Spleen (tissue), 13 donors: Measurements from ENCODE around the gene ACVR2B. TPM values are rescaled to one million over a fixed set of nuclear protein-coding genes. Genes with fewer than 3 reads are reported as not detected.
"Not testable (repeated sequence)": the region's sequence is repeated elsewhere in the genome, so short reads cannot be mapped to it uniquely, and the experiment has no call there.

Experiments used
- DNase-seq: peaks from one replicate; pipeline ENCODE4 v3.0.0-alpha.2; 2020
- H3K27ac ChIP-seq, 8 donors: fragments of 200-600 bp; sonication (generic) in 7 of 8; 1 replicate in 4 of 8; 2 replicates in 4 of 8; pipeline versions ENCODE4 v1.5.0 to v1.8.0; 2016 to 2021; ENCODE audit warnings: inconsistent platforms in 4 of 8, mild to moderate bottlenecking in 4 of 8, moderate library complexity in 1 of 8
- H3K27me3 ChIP-seq, 7 donors: fragments of 200-600 bp; sonication (generic) in 6 of 7; replicated peaks in 1 of 7; 1 replicate in 4 of 7; 2 replicates in 3 of 7; pipeline versions ENCODE4 v1.5.0 to v1.8.0; 2016 to 2021; ENCODE audit warnings: inconsistent platforms in 3 of 7, mild to moderate bottlenecking in 1 of 7
- H3K36me3 ChIP-seq, 6 donors: fragments of 200-600 bp; sonication (generic) in 5 of 6; 1 replicate in 4 of 6; 2 replicates in 2 of 6; pipeline versions ENCODE4 v1.5.0 to v1.8.0; 2016 to 2021; ENCODE audit warnings: inconsistent platforms in 2 of 6
- H3K4me1 ChIP-seq, 6 donors: fragments of 200-600 bp; sonication (generic) in 5 of 6; 1 replicate in 3 of 6; 2 replicates in 3 of 6; pipeline versions ENCODE4 v1.5.0 to v1.8.0; 2016 to 2021; ENCODE audit warnings: inconsistent platforms in 3 of 6
- H3K4me3 ChIP-seq, 8 donors: fragments of 200-600 bp; sonication (generic) in 7 of 8; 1 replicate in 4 of 8; 2 replicates in 4 of 8; pipeline versions ENCODE4 v1.5.0 to v1.8.0; 2016 to 2021; ENCODE audit warnings: inconsistent platforms in 4 of 8, mild to moderate bottlenecking in 4 of 8, moderate library complexity in 2 of 8
- H3K9me3 ChIP-seq, 8 donors: fragments of 200-600 bp; sonication (generic) in 7 of 8; 1 replicate in 4 of 8; 2 replicates in 4 of 8; pipeline versions ENCODE4 v1.5.0 to v1.8.0; 2016 to 2021; ENCODE audit warnings: inconsistent platforms in 4 of 8
- CTCF ChIP-seq, 11 experiments: fragments of 200-600 bp in 7 of 11; fragments of 450-650 bp in 4 of 11; sonication (generic) in 4 of 11; IDR thresholded peaks in 8 of 11; conservative IDR thresholded peaks in 3 of 11; 1 replicate in 7 of 11; 2 replicates in 4 of 11; pipeline versions ENCODE4 v1.4.0 to v1.8.0; 2016 to 2021; ENCODE audit warnings: antibody characterized with exemption in 11 of 11, inconsistent platforms in 4 of 11, mild to moderate bottlenecking in 1 of 11
- POLR2A ChIP-seq, 3 donors: fragments of 450-650 bp; IDR thresholded peaks; one replicate each; pipeline ENCODE4 v1.5.1; 2017; ENCODE audit warnings: antibody characterized with exemption in 3 of 3, mild to moderate bottlenecking in 1 of 3
- POLR2AphosphoS5 ChIP-seq, 3 donors: sonication (generic); formaldehyde crosslinking; IDR thresholded peaks; one replicate each; pipeline ENCODE4 v1.5.1; 2017; ENCODE audit warnings: antibody characterized with exemption in 3 of 3
- WGBS, 5 donors: extraction: QIAGEN DNeasy Blood & Tissue Kit in 3 of 5; methylation state at CpG; one replicate each; pipeline versions ENCODE4 v1.1.5 to v1.1.7; 2013 to 2018; 5-methylcytosine and 5-hydroxymethylcytosine counted together
- intact Hi-C: fragments of 100-400 bp; cut with DNase I; formaldehyde crosslinking; loops from one replicate; pipeline ENCODE4 v1.15.0; 2023; ENCODE audit warnings: low total_unique reads
- long read RNA-seq, 2 donors: transcript quantifications; one replicate each; lab custom pipeline, GENCODE V29; 2026
- polyA plus RNA-seq, 3 donors: library from polyadenylated mRNA; stranded (reverse); fragments of 200-250 nt; gene quantifications; one replicate each; pipeline ENCODE4 v1.2.1, GENCODE V29; 2013
- total RNA-seq, 7 donors: library from RNA; depleted of rRNA in 3 of 7; stranded (reverse); fragments of >200 nt in 3 of 7; fragmentation: NEBNext Ultra II Directional in 4 of 7; extraction: Animal tissue kit (Norgen Biotek cat#: 25700) in 4 of 7; gene quantifications; one replicate each; pipeline versions ENCODE4 v1.1.0 to v1.2.1, GENCODE V29; 2016 to 2021
- donor health status: healthy with polysubstance abuse.
- donor health status: DM: no; HTN: no; CAD: no; lungs with moderate emphysema.
- donor health status: DM: no; HTN: no; CAD: no.
- donor health status: Bipolar disorder and iron deficiency.
- donor health status: healthy.
- donor health status: DM: no; HTN: no; CAD: no.
- donor health status: DM: yes; HTN: yes; CAD: no.

ACVR2B gene
- total RNA-seq: 1 to 10 TPM; 4.0 to 8.4 (median 6.0) TPM
- polyA plus RNA-seq: under 1 TPM; 0.28 to 0.67 (median 0.33) TPM
- long read RNA-seq, donor 1, full-length matches to known transcripts: 1 of 1 reads
- long read RNA-seq, donor 1, partial matches to known transcripts: 0 of 1 reads
- long read RNA-seq, donor 1, other reads (novel, unspliced or antisense): 0 of 1 reads
- long read RNA-seq, donor 2: 0 reads

- TF ChIP-seq POLR2AphosphoS5 (IDR thresholded peaks at IDR 0.05) (peak in 2 of 3 donors; percentile 59 to 60), POLR2A (IDR thresholded peaks at IDR 0.05) (no peak)
- peaks cover 0 to 37% (median 10%) of the 10 kb centered on the region in 7 donors for H3K27me3 ChIP-seq
- peak; percentile 91 for DNase-seq
- peak within 1 kb of the TSS; percentile 70 to 97 (median 80) for H3K4me3 ChIP-seq
- H3K9me3 ChIP-seq: no peaks in the 10 kb centered on the region
- H3K36me3 ChIP-seq: no peaks in the 10 kb centered on the region
- peak within 1 kb of the TSS in 7 of 8 donors; percentile 77 to 86 (median 81) for H3K27ac ChIP-seq
- intact Hi-C loops: no loop called here
- WGBS, 5 donors: 9 to 21% (median 10%) methylated on average over 17 to 48 of the region's 48 CpGs
- peaks cover 10 to 49% (median 36%) of the 10 kb centered on the region in 6 donors for H3K4me1 ChIP-seq
Observed at GRCh38 chr3:38453075-38453912, at the start of gene ACVR2B. ACVR2B (plus strand) TSS chr3:38453890; CDS start chr3:38454323, 433 bp downstream.

- Histone ChIP-seq H3K36me3 (peaks cover 0 to 57% (median 0%) of the 10 kb centered on the region in 6 donors), H3K4me1 (no peaks in the 10 kb centered on the region), H3K27me3 (no peaks in the 10 kb centered on the region), H3K4me3 (no peak overlapping the region), H3K9me3 (no peaks in the 10 kb centered on the region), H3K27ac (no peak overlapping the region)
- TF ChIP-seq CTCF (IDR thresholded peaks at IDR 0.05 in 8 of 11, conservative IDR thresholded peaks at IDR 0.05 in 3 of 11) (no peak), POLR2A (IDR thresholded peaks at IDR 0.05) (no peak), POLR2AphosphoS5 (IDR thresholded peaks at IDR 0.05) (no peak)
- WGBS, 5 donors: 74 to 99% (median 84%) methylated on average over 5 of the region's 5 CpGs
- intact Hi-C loops: no loop called here
- DNase-seq: no peak
Observed at GRCh38 chr3:38404286-38404685, 49.4 kb upstream of the ACVR2B start.

- Histone ChIP-seq H3K27me3 (no peaks in the 10 kb centered on the region), H3K36me3 (no peaks in the 10 kb centered on the region), H3K4me3 (no peak overlapping the region), H3K4me1 (no peaks in the 10 kb centered on the region), H3K9me3 (peaks cover 0 to 4% (median 0%) of the 10 kb centered on the region in 8 donors), H3K27ac (no peak overlapping the region)
- 62 to 79% (median 76%) methylated on average over 1 of the region's 1 CpG for WGBS, 5 donors
- DNase-seq: no peak
- TF ChIP-seq CTCF (IDR thresholded peaks at IDR 0.05 in 8 of 11, conservative IDR thresholded peaks at IDR 0.05 in 3 of 11): no peak
- no peak for TF ChIP-seq POLR2AphosphoS5 (IDR thresholded peaks at IDR 0.05)
- no peak for TF ChIP-seq POLR2A (IDR thresholded peaks at IDR 0.05)
- intact Hi-C loops: no loop called here
Observed at GRCh38 chr3:38411591-38411990, 42.1 kb upstream of the ACVR2B start.

GRCh38 chr3:38420758-38421157 lies 32.9 kb upstream of the ACVR2B start:
- H3K4me1 ChIP-seq, H3K4me3 ChIP-seq, H3K36me3 ChIP-seq, H3K27ac ChIP-seq, H3K27me3 ChIP-seq, intact Hi-C loops, H3K9me3 ChIP-seq, DNase-seq: not testable (repeated sequence)
- 39 to 67% (median 49%) methylated on average over 5 of the region's 5 CpGs for WGBS, 5 donors
